GM19467 (cell line): ENCODE measurements around the gene OOSP4A.

Source experiments
- ATAC-seq: cut with Tn5 transposase; IDR thresholded peaks from one replicate; pipeline ENCODE4 v1.9.1; 2021; ENCODE audit warnings: mild to moderate bottlenecking, moderate library complexity; ENCODE audit not compliant: unreplicated experiment

The OOSP4A gene

GRCh38 chr11:59963733-59964132 is at the start of gene OOSP4A:
OOSP4A (plus strand) TSS chr11:59964033; CDS start chr11:59964033, 0 bp downstream.
- no peak for ATAC-seq

GRCh38 chr11:59918480-59918879 is 45.4 kb upstream of the OOSP4A start:
- no peak for ATAC-seq

- ATAC-seq: no peak
Measured at GRCh38 chr11:59918987-59919589, 44.7 kb upstream of the OOSP4A start.

DNA sequence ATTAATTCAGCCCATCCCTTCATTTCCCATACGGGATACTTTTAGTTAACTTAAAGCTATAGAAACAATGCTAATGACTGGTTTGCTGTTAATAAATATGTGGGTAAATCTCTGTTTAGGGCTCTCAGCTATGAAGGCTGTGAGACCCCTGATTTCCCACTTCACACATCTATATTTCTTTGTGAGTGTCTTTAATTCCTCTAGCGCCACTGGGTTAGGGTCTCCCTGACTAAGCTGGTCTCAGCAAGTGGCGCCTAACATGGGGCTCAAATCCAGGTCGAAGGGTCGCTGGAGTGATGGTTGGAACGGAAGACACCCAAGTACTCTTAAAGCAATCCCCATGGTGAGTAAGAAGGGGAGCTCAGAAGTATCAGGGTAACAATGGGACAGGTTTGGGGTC is 40.0 kb upstream of the OOSP4A start:
- ATAC-seq: no peak

DNA sequence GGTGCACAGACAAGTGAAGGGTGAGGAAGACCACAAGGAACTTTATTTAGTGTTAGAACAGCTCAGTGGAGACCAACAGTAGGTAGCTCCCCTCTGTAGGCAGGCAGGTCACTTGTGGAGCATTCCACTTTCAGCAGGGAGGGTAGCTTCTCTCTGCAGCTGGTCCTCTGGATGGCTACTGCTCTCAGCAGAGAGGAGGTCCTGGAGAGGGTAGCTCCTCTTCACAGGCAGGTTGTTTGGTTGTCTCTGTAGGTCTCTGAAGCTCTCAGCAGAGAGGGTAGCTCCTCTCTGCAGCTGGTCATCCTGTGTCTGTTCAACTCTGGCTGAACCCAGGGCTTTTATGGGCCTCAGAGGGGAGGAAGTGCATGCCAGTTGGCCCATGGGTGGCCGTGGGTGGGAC is 32.1 kb upstream of the OOSP4A start:
- ATAC-seq: no peak

DNA sequence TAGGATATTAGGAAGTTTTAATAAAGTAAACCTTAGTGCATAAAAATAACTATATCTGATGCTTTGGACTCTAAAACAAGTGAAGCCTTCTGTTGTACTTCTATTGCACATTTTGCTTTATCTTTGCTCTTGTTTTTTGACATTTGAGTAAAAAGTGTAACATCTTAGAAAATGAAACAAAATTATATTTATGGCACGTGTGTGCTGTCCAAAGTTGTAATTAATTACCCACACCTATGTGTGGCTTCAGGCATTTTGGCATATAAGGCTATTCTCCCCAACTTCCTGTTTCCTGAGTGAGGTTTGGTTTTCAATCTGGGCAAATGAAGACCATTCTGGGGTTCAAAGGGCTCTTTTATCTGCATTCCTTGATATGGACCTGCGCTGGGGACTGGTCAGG is 25.7 kb upstream of the OOSP4A start, which contains the start of gene OOSP1:
Gene OOSP1 (plus strand): TSS at position 301 of the 400 bp plus-strand sequence. CDS start 23 bp downstream, at position 324.
- no peak for ATAC-seq

DNA sequence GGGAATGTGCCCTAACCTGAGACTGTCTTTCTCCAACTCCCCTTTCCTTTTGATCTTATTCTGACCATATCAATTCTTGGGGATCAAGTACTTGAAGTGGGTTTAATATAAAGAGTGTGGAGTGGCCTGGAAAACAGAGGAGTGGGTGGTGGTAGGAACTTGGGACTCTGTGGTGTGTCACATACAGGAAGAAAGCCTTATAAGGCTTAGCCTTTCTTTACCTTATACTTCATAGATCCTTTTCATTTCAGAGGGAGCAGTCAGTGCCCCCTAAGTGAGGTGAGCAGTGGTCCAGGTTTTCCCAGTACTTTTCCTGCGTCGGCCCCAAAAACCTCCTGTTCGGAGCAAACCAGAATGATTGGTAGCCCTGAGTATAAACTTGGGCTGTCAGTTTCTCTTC is 25.1 kb upstream of the OOSP4A start:
- no peak for ATAC-seq

- ATAC-seq: no peak
Measured at GRCh38 chr11:59939482-59939881, 24.4 kb upstream of the OOSP4A start.

GRCh38 chr11:59941091-59941490 is 22.7 kb upstream of the OOSP4A start:
- no peak for ATAC-seq

DNA sequence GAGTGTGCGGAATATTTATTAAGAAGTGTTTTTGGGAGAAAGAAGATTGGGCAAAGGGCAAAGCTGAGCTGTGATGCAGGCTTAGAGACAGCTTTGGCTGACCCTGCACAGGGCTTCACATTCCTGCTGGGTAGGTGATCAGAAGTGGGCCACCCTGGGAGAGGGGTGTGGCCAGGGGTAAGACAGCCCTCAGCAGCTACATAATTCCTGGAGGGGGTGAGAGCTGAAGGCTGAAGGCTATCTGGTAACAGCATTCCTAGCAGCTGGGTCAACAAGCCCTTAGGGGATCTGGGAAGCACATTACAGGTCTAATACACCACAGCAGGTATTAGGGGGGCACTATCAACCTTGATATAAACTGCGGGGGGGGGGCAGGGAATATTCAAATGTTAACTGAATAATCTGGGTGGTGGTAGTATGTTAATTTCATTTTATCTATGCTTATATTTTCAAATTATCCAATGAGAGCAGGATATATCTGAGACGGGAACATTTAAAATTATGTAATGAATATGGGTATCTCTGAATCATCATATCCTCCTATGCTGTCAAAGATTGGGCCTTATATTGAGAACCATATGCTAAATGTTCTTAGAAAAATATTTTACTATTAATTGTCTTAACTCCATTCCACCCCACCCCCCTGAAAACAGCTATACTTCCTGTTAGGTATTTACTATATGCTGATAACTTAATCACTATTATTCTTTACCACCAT is 19.7 kb upstream of the OOSP4A start:
- no peak for ATAC-seq

DNA sequence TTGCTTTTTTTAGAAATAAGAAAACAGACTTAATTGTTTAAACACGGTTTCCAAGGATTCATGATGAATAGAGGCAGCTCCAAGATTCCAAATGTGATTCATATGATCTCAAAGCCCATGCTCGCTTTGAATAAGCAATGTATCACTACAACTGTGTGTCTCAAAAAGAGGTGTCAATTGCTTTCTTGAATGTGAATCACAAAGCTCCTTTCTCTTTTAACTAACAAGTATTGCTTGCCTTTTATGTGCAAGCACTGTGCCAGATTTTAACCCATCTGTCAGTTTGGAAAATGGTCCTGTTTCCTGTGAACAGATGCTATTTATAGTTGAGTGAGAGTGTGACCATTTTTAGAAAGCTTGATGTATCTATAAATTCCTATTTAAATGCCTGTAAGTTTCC is 19.1 kb upstream of the OOSP4A start:
- ATAC-seq: no peak

DNA sequence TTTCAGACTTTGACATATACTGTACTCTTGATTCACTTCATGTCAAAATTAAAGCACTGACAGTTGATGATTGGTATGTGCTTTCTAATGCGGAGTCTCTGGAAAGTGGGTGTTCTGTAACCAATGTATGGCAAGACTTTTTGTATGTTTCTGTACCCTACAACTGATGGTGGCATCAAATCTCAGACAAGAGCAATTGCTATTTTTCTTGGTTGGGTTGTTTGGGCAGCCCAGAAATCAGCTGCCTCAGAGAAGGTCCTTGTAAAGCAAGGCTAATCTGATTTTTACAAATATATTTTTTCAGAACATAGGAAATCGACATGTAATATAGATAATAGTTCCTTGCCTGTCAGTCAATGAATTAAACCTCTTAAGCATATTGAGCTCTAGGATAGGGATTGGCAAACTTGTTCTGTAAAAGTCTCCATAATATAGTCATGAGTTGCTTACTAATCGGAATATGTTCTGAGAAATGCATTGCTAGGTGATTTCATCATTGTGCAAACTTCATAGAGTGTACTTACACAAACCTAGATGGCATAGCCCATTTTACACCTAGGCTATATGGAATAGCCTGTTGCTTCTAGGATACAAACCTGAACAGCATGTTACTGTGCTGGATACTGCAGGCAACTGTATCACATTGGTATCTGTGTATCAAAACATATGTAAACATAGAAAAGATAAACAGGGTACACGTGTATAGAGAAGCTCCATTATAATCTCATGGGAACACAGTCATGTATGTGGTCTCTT is 10.2 kb upstream of the OOSP4A start:
- no peak for ATAC-seq

DNA sequence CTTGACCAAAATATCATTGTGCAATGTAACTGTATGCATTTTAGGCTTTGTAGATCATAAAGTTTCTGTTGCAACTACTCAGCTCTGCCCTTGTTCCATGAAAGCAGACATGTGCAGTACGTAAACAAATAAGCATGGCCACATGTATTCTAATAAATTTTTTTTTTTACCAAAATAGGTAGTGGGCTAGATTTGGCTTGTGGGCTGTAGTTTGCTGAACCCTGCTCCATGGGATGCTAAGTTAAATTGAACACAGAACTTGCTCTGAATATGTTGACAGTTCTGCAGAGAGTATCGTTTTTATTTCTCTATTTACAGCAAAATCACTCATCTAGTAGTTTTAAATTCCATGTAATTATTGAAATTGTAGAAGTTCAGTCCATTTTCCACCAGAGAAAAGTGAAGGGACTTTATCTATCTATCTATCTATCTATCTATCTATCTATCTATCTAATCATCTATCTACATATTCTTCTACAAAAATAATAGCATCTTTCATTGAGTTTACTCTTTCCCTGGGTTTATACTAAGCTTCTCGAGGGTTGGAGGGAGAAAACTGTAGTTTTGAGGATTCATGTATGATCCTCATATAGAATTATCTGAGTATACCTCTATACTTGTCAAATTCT is 9.5 kb upstream of the OOSP4A start:
- no peak for ATAC-seq

GRCh38 chr11:59957094-59957493 is 6.7 kb upstream of the OOSP4A start:
- no peak for ATAC-seq

- no peak for ATAC-seq
Measured at GRCh38 chr11:59960502-59961381, 3.1 kb upstream of the OOSP4A start.

- ATAC-seq: no peak
Measured at GRCh38 chr11:59962107-59962482, 1.7 kb upstream of the OOSP4A start.

DNA sequence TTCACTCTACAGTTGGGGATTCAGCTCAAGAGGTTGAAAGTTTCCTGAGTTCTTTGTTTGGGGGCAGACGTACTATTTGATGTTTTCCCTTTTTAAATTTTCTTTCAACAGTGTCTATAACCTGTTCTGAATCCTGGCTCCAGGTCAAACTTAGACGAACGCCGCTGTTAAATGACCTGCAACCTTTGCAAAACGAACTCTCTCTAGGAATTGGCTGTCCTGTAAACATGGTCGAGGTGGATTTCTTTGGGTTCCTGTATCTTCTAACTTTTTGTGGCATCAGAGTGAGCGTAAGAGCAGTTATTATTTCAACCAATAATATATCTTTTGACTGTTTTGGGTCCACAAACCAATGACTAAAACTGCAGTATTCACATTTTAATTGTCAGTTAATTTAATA is 1.6 kb downstream of the OOSP4A start:
- ATAC-seq: no peak

GRCh38 chr11:59966201-59966600 is 2.4 kb downstream of the OOSP4A start:
- no peak for ATAC-seq

DNA sequence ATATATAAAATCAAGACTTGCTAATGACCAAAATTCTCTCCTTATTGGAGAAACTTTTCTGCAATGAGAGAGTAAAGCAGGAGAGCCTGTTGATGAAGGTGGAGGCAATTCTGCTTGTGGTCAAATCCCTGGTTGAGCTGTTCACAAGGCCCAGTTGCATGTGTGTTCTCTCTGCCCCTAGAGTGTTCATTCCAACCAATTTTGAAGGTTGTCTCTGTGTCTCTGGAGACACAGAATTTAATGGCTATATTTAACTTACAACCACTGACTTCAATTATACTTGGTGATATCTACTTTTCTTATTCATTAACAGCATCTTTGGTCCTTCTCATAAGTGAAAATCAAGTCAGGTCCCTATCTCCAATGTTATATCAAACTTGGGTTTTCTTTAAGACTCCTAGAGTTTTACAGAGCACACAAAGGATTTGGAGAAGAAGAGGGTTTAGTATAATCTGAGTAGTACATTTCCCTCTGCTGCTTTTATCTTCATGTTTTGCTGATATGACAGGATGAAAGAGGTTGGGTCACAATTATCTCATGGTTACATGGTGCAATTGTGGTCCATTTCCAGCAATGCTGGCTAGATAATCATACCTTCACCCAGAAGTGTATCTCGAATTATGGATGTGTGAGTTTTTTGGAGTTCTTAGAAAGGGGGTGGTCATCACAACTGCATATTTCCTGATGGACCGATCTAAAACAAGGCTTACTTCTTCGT is 4.0 kb downstream of the OOSP4A start:
- ATAC-seq: no peak

GRCh38 chr11:59968395-59968783 is 4.6 kb downstream of the OOSP4A start:
- no peak for ATAC-seq
